ENCODE data around the gene KCTD15. TPM values are rescaled to one million over a fixed set of nuclear protein-coding genes. Genes with fewer than 3 reads are reported as not detected.

KCTD15 gene
- total RNA-seq, 1 donor from 2014 or later: 61.3 TPM

DNA sequence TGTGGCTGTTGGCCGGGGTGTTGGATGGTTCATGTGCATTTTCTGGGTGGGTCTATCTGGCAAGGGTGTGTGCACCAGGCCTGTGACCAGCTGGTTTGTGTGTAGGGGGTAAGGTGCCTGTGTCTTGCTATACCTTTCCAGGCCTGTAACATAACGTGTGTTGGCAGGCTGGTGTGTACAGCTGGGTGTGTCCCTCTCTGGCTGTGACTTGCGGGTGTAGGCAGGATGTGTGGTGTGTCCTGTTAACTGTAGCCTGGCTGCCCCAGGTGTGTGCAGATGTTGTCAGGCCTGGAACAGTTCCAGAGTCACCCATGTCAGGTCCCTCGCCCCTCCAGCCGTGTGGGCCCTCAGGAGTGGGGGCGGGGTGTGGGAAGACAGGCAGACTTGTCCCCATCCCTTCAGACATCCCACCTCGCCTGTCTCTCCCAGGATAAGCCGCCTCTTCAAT is 9.8 kb downstream of the KCTD15 start:
- H3K36me3 Mint-ChIP-seq (ENCODE audit: insufficient read depth): peaks cover 16% of the 10 kb centered on the region
- TF ChIP-seq, protein P1, sequence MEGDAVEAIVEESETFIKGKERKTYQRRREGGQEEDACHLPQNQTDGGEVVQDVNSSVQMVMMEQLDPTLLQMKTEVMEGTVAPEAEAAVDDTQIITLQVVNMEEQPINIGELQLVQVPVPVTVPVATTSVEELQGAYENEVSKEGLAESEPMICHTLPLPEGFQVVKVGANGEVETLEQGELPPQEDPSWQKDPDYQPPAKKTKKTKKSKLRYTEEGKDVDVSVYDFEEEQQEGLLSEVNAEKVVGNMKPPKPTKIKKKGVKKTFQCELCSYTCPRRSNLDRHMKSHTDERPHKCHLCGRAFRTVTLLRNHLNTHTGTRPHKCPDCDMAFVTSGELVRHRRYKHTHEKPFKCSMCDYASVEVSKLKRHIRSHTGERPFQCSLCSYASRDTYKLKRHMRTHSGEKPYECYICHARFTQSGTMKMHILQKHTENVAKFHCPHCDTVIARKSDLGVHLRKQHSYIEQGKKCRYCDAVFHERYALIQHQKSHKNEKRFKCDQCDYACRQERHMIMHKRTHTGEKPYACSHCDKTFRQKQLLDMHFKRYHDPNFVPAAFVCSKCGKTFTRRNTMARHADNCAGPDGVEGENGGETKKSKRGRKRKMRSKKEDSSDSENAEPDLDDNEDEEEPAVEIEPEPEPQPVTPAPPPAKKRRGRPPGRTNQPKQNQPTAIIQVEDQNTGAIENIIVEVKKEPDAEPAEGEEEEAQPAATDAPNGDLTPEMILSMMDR (IDR thresholded peaks at IDR 0.05; ENCODE audit: unreplicated experiment): no peak
- no peaks in the 10 kb centered on the region for H3K9me3 Mint-ChIP-seq (ENCODE audit: low read depth)
- no peak for DNase-seq (ENCODE audit: low spot score, unreplicated experiment)
- H3K27me3 Mint-ChIP-seq: no peaks in the 10 kb centered on the region
- H3K4me3 Mint-ChIP-seq (ENCODE audit: low read depth): no peak overlapping the region
- H3K27ac Mint-ChIP-seq: no peak overlapping the region
- H3K4me1 Mint-ChIP-seq (ENCODE audit: low read depth): no peaks in the 10 kb centered on the region

DNA sequence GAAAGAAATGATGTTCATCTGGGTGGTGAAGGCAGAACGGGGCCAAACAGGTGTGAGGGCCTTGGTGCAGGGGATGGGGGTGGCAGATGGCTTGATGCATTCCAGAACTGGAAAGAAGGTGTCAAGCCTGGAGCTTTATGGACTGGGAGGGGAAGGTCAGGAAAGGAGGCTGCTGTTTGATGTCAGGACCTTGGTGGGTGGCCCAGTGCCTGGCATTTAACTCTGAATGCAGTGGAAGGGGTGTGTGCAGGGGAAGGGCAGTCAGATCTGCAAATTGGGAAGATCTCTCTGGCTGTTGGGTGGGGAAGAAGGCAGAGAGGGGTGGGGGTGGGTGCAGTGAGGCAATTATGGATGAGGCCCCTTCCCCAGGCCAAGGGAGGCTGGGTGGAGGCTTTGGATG is 11.7 kb downstream of the KCTD15 start:
- no peak for DNase-seq (ENCODE audit: low spot score, unreplicated experiment)
- H3K9me3 Mint-ChIP-seq (ENCODE audit: low read depth): no peaks in the 10 kb centered on the region
- H3K27me3 Mint-ChIP-seq: no peaks in the 10 kb centered on the region
- no peaks in the 10 kb centered on the region for H3K4me1 Mint-ChIP-seq (ENCODE audit: low read depth)
- H3K27ac Mint-ChIP-seq: peak overlapping the region; percentile 22
- H3K36me3 Mint-ChIP-seq (ENCODE audit: insufficient read depth): peaks cover 17% of the 10 kb centered on the region
- no peak overlapping the region for H3K4me3 Mint-ChIP-seq (ENCODE audit: low read depth)
- TF ChIP-seq, protein P1 (IDR thresholded peaks at IDR 0.05; ENCODE audit: unreplicated experiment): no peak

DNA sequence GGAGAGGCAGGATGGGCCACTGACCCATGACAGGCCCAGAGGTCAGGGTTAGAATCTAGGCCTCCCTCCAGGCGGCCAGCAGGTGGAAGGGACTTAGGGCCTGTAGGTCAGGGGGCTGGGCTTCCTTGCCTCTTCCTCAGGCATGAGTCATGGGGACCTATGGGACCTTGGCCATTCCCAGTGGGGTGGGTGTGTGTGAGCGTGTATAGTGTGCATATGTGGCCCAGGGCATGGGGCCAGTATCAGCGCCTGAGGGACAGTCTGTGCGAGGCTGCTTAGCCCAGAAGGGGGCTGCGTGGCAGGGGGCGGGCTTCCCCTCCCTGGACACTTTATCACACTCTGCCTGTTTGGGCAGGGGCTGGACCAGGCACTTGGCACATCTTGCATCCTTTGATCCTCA is 13.3 kb downstream of the KCTD15 start:
- H3K4me1 Mint-ChIP-seq (ENCODE audit: low read depth): no peaks in the 10 kb centered on the region
- TF ChIP-seq, protein P1 (IDR thresholded peaks at IDR 0.05; ENCODE audit: unreplicated experiment): no peak
- DNase-seq (ENCODE audit: low spot score, unreplicated experiment): no peak
- no peaks in the 10 kb centered on the region for H3K9me3 Mint-ChIP-seq (ENCODE audit: low read depth)
- H3K27me3 Mint-ChIP-seq: no peaks in the 10 kb centered on the region
- H3K4me3 Mint-ChIP-seq (ENCODE audit: low read depth): no peak overlapping the region
- peaks cover 16% of the 10 kb centered on the region for H3K36me3 Mint-ChIP-seq (ENCODE audit: insufficient read depth)
- no peak overlapping the region for H3K27ac Mint-ChIP-seq

DNA sequence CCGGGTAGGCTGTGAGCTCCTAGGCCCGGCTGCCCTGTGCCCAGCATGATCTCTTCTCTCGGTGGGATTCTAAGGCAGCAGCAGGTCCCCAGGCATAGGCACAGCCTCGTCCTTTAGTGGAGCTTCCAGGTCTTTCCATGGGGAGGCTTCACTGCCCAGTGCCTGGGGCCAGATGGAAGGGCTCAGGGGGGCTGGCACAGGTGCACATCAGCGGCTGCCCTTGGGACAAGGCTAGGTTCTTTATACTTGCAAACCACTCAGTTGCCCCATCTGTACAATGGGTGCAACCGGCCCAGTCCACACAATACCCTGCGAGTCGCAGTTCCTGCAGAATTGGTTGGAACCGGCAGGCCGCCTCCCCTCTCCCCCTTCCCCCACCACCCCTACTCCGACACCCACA is 14.2 kb downstream of the KCTD15 start:
- Mint-ChIP-seq H3K36me3 (ENCODE audit: insufficient read depth) (peaks cover 16% of the 10 kb centered on the region), H3K4me3 (ENCODE audit: low read depth) (no peak overlapping the region), H3K9me3 (ENCODE audit: low read depth) (no peaks in the 10 kb centered on the region), H3K27ac (no peak overlapping the region), H3K4me1 (ENCODE audit: low read depth) (no peaks in the 10 kb centered on the region), H3K27me3 (no peaks in the 10 kb centered on the region)
- DNase-seq (ENCODE audit: low spot score, unreplicated experiment): no peak
- TF ChIP-seq, protein P1 (IDR thresholded peaks at IDR 0.05; ENCODE audit: unreplicated experiment): no peak

DNA sequence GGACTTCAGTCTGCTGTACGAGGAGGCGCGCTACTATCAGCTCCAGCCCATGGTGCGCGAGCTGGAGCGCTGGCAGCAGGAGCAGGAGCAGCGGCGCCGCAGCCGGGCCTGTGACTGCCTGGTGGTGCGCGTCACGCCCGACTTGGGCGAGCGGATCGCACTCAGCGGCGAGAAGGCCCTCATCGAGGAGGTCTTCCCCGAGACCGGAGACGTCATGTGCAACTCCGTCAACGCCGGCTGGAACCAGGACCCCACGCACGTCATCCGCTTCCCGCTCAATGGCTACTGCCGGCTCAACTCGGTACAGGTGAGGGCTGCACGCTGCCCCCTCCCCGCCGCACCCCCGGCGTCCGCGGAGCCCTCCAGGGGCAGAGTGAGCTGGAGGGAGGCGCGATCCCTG is 14.6 kb downstream of the KCTD15 start:
- DNase-seq (ENCODE audit: low spot score, unreplicated experiment): no peak
- Mint-ChIP-seq H3K27ac (no peak overlapping the region), H3K27me3 (no peaks in the 10 kb centered on the region), H3K4me1 (ENCODE audit: low read depth) (no peaks in the 10 kb centered on the region), H3K36me3 (ENCODE audit: insufficient read depth) (peaks cover 14% of the 10 kb centered on the region), H3K9me3 (ENCODE audit: low read depth) (no peaks in the 10 kb centered on the region), H3K4me3 (ENCODE audit: low read depth) (no peak overlapping the region)
- TF ChIP-seq, protein P1 (IDR thresholded peaks at IDR 0.05; ENCODE audit: unreplicated experiment): no peak

Measured in progenitor cell of endocrine pancreas (in vitro differentiated cells).